Subcutaneous adipose tissue (tissue), 4 donors: Measurements from ENCODE around the gene SAAL1. TPM values are rescaled to one million over a fixed set of nuclear protein-coding genes. Genes with fewer than 3 reads are reported as not detected.

Source experiments
- CTCF ChIP-seq: fragments of 450-650 bp; IDR thresholded peaks from one replicate; pipeline ENCODE4 v1.5.1; 2016; ENCODE audit warnings: low read depth, mild to moderate bottlenecking, control low read depth, antibody characterized with exemption, moderate library complexity
- total RNA-seq, 4 donors: library from RNA; depleted of rRNA; stranded (reverse); fragments of >200 nt; gene quantifications; one replicate each; pipeline ENCODE4 v1.1.0, GENCODE V29; 2016

Gene SAAL1
- total RNA-seq, 4 donors from 2014 or later, result 10.8 to 15.6 (median 13.3) TPM

DNA sequence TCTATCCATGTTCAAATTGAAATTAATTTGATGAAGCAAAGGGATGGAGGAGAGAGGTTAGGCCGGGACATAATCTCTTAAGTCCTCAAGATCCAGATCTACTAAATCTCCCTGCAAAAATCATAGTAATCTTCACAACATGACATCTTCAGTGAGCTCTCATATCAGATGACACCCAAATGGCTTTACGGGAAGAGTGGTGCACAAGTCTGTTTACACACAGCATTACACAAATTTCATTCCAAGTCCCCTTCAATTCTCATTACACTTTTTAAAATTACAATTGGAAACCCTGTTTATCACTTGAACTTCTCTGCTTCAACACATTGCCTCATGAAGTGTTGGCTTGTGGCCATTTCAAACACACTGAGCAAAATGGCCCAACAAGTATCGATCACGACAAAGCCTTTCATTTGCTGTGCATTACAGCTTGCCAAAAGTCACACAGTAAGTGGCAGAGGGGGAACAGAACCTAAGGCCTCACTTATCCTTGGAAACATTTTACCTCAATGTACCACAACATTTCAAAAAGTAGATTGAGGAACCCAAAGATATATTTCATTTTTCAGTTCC, 41.9 kb downstream of the SAAL1 start:
- TF ChIP-seq CTCF, result no peak

GRCh38 chr11:18063125-18063524, 42.8 kb downstream of the SAAL1 start:
- TF ChIP-seq CTCF, result no peak

DNA sequence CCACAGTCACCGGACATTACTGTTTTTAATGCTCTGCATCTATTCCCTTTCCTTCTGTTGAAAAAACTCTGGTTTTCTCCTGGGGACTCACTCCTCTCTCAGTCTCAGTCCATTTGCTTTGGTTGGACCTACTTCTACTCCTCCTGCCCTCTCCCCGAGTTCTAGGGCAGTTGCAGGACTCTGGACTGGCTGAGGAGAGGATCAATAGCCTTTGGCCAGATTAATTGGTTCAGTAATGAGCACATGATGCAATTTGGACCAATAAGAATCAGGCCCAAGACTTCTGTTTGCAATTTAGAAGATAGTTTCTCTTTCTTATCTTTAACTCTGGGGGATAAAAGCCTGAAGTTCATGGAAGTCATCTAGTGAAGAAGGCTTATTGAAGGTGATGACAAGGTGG, 44.5 kb downstream of the SAAL1 start:
- TF ChIP-seq CTCF, result no peak

DNA sequence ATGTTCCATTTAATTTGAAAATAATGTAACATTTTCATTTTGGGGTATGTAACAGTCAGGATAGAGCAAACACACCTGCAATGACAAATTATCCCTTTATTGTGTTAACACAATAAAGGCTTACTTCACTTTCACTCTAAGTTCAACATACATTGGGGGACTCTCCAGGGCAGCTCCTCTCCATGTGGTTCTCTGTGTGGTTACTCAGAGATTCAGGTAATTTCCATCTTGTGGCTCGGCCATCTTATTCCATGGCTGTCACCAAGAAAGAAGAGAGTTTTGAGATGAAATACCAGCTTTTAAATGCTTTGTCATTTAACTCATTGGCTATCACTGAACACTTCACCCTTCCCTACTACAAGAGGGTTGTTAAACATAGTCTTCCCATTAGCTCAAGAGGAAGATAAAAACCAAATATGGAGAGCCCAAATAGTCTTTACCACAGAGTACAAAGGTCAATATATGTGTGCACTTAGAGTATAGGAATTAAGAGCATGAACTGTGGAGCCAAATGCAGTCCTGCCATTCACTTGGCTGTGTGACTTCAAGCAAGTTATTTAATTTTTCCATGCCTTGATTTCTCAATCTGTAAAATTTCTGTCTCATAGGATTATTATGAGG, 49.2 kb downstream of the SAAL1 start:
- no peak for TF ChIP-seq CTCF

DNA sequence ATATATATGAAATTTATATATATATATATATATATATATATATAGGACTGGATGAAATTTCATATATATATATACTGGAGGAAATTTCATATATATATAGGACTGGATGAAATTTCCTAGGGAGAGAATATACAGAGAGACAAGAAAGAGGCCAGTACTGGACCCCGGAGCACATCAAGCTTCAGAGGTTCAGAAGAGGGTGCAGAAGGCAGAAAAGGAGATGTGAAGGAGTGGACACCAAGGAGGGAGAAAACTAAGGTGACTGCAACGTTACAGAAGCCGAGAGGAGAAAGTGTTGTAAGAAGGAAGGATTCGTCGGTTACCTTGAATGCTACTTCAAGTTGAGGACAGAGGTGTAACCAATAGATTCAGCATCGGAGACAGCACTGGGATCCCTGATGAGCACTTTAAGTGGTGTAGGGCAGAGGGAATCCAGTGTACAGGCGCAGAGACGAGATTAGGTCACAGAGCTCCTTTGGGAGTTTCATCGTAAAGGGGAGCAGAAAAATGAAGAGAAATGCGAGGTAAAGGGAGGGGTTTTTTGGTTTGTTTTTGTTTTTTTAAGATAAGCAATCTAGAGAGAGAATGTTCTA, 51.3 kb downstream of the SAAL1 start:
- TF ChIP-seq CTCF, result no peak

DNA sequence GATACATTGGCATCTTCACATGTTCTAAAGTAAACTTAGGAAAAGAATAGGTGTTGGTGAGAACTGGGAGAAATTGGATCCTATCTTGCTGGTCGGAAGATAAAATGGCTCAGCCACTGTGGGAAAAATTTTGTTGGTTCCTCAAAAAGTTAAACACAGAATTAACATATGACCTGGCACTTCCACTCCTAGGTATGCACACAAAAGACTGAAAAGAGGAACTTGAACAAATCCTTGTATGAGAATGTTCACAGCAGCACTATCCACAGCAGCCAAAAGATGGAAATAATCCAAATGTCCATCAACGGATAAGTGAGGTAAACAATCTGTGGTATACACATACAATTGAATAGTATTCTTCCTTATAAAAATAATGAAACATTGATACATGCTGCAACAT, 55.0 kb downstream of the SAAL1 start:
- no peak for TF ChIP-seq CTCF

DNA sequence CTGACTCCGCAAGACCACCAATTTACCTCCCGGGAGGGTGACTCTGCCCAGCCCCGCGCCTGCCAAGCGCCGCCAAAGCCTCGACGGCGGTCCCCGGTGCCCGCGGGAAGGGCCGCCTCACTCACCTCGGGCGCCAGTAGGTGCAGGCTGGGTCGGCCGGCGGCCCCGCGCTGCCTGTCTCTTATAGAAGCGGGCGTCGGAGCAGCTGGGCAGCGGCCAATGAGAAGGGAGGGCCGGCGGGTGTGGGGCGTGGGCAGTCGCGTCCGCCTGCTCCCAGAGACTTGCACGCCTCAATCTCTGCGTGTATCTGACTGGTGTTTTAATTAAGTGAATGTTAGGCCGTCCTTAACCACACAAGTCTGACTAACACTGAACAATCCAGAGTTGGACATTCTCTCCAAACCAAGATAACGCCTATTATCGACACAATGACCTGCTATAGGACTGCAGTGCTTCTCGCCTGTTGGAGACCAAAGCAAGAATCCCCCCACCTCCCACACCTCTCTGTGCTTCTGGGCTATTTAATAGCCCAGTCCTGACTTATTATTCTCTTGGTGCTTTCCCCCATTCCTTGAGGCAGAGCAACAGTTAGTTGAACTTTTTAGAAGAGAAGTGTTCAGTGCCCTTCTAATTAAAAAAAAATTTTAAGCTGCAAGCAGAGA, 59.6 kb downstream of the SAAL1 start, which contains the start of gene TPH1:
TPH1 (minus strand) TSS at position 154 of the 662 bp plus-strand sequence. CDS start 5,507 bp downstream, outside the sequence.
- no peak for TF ChIP-seq CTCF
